DMS79 treated with DMSO at 0.1 percent for 48 hours (cell line): ENCODE data around the gene TMEM151A.

Experiments
- DNase-seq: peaks from one replicate; lab custom pipeline; 2025; lab: John Stamatoyannopoulos, UW

Gene TMEM151A

GRCh38 chr11:66283461-66284105 lies 8.1 kb upstream of the TMEM151A start:
- no peak for DNase-seq

GRCh38 chr11:66284526-66285078 lies 7.1 kb upstream of the TMEM151A start:
- no peak for DNase-seq

- no peak for DNase-seq
These were observed 6.3 kb upstream of the TMEM151A start for GRCh38 chr11:66285250-66285947.

- DNase-seq, result no peak
These were observed 5.0 kb upstream of the TMEM151A start for GRCh38 chr11:66286699-66287098.

- DNase-seq, result no peak
These were observed 4.3 kb upstream of the TMEM151A start for GRCh38 chr11:66287211-66287888.

GRCh38 chr11:66287889-66288670 lies 3.6 kb upstream of the TMEM151A start:
- peak; percentile 17 for DNase-seq

GRCh38 chr11:66288671-66289547 lies 2.8 kb upstream of the TMEM151A start, which contains the start of gene YIF1A:
TSS of gene YIF1A (minus strand) at chr11:66289143. CDS start at chr11:66288985, 158 bp downstream.
- peak; percentile 99 for DNase-seq

GRCh38 chr11:66289548-66290329 lies 2.0 kb upstream of the TMEM151A start:
- peak; percentile 45 for DNase-seq

GRCh38 chr11:66290330-66290621 lies 1.4 kb upstream of the TMEM151A start:
- DNase-seq, result no peak

- no peak for DNase-seq
These were observed 390 bp upstream of the TMEM151A start for GRCh38 chr11:66291303-66291705.

- no peak for DNase-seq
These were observed 1.0 kb downstream of the TMEM151A start for GRCh38 chr11:66292543-66293332.

- no peak for DNase-seq
These were observed 1.7 kb downstream of the TMEM151A start for GRCh38 chr11:66293352-66293751.

GRCh38 chr11:66293777-66294625 lies 2.3 kb downstream of the TMEM151A start:
- no peak for DNase-seq

GRCh38 chr11:66294626-66295620 lies 3.2 kb downstream of the TMEM151A start:
- DNase-seq, result no peak

- DNase-seq, result no peak
These were observed 5.9 kb downstream of the TMEM151A start for GRCh38 chr11:66297610-66298009.

GRCh38 chr11:66299186-66299585 lies 7.5 kb downstream of the TMEM151A start:
- no peak for DNase-seq

- DNase-seq, result no peak
These were observed 11.0 kb downstream of the TMEM151A start for GRCh38 chr11:66302656-66303055.
